ENCODE results near the gene OR8K3.

DNA sequence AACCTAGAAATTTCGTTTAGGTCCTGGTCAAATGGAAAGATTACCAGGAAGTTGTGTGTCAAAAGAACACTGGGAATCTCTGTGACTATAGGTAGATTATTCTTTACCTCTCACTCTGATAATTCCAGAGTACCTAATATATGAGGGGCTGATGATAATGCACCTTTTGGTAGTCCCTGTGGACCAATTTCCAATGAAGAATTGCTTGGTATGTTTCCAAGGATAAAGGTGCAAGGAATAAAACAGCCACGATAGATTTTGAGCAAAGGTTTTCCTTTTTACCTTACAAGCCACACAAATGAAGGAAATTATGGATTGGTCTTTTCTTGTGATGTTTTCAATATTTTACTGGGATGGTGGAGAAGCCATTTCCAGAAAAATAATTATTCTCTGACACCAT lies 22.8 kb upstream of the OR8K3 start, which contains the start of gene OR8H1:
- TF ChIP-seq, protein P1, sequence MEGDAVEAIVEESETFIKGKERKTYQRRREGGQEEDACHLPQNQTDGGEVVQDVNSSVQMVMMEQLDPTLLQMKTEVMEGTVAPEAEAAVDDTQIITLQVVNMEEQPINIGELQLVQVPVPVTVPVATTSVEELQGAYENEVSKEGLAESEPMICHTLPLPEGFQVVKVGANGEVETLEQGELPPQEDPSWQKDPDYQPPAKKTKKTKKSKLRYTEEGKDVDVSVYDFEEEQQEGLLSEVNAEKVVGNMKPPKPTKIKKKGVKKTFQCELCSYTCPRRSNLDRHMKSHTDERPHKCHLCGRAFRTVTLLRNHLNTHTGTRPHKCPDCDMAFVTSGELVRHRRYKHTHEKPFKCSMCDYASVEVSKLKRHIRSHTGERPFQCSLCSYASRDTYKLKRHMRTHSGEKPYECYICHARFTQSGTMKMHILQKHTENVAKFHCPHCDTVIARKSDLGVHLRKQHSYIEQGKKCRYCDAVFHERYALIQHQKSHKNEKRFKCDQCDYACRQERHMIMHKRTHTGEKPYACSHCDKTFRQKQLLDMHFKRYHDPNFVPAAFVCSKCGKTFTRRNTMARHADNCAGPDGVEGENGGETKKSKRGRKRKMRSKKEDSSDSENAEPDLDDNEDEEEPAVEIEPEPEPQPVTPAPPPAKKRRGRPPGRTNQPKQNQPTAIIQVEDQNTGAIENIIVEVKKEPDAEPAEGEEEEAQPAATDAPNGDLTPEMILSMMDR (IDR thresholded peaks at IDR 0.05; ENCODE audit: low read depth, low read length) = no peak
- TF ChIP-seq EZH2phosphoT487 (IDR thresholded peaks at IDR 0.05; ENCODE audit: low read depth) = no peak

Data from OCI-LY3 (cell line).